K562 (cell line): ENCODE measurements around the gene HVCN1. TPM values are rescaled to one million over a fixed set of nuclear protein-coding genes. Genes with fewer than 3 reads are reported as not detected.

Experiments
- ATF2 ChIP-seq: sonication (generic); formaldehyde crosslinking; IDR thresholded peaks from 2 replicates; pipeline ENCODE4 v1.8.1; 2022; ENCODE audit warnings: missing genetic modification reagents
- CC2D1A ChIP-seq: fragments of 450-650 bp; IDR thresholded peaks from 2 replicates; pipeline ENCODE4 v1.6.1; 2017; ENCODE audit warnings: mild to moderate bottlenecking
- E2F3 ChIP-seq: fragments of 250-450 bp; sonication (Bioruptor Pico); IDR thresholded peaks from 2 replicates; pipeline ENCODE4 v1.4.0; 2020; ENCODE audit warnings: mild to moderate bottlenecking
- EGR1 ChIP-seq: fragments of 450-650 bp; conservative IDR thresholded peaks from 2 replicates; pipeline ENCODE4 v1.6.1; 2017; ENCODE audit warnings: mild to moderate bottlenecking
- ERF ChIP-seq: fragments of 450-650 bp; formaldehyde crosslinking; IDR thresholded peaks from 2 replicates; pipeline ENCODE4 v1.4.0; 2020; ENCODE audit warnings: mild to moderate bottlenecking, mixed read lengths
- ESRRA ChIP-seq: fragments of 450-650 bp; IDR thresholded peaks from 2 replicates; pipeline ENCODE4 v1.6.1; 2014; ENCODE audit warnings: low read depth, mild to moderate bottlenecking, moderate library complexity, borderline replicate concordance
- FOXP1 ChIP-seq: sonication (generic); formaldehyde crosslinking; IDR thresholded peaks from 2 replicates; pipeline ENCODE4 v1.8.0; 2022; ENCODE audit warnings: mild to moderate bottlenecking, missing genetic modification reagents
- IFI16 ChIP-seq: fragments of 250-450 bp; sonication (Bioruptor Pico); IDR thresholded peaks from 2 replicates; pipeline ENCODE4 v2.1.2; 2022; ENCODE audit warnings: mild to moderate bottlenecking, inconsistent platforms
- KDM2B ChIP-seq: fragments of 250-450 bp; sonication (Bioruptor Pico); IDR thresholded peaks from 2 replicates; pipeline ENCODE4 v1.8.0; 2021; ENCODE audit warnings: mild to moderate bottlenecking, moderate library complexity
- L3MBTL2 ChIP-seq: fragments of 450-650 bp; IDR thresholded peaks from 2 replicates; pipeline ENCODE4 v1.6.1; 2016; ENCODE audit warnings: mild to moderate bottlenecking, moderate library complexity
- MYC ChIP-seq, 2 experiments: fragments of 250-450 bp in 1 of 2; sonication (Bioruptor Pico) in 1 of 2; IDR thresholded peaks; 2 replicates each; pipeline versions ENCODE4 v1.5.1 to v1.6.1; 2012 to 2021; ENCODE audit warnings: low read depth in 2 of 2, borderline replicate concordance in 1 of 2, improper control_type of control experiment in 1 of 2, low read length in 1 of 2, mild to moderate bottlenecking in 1 of 2, moderate library complexity in 1 of 2
- MYNN ChIP-seq, 2 experiments: sonication (generic); formaldehyde crosslinking in 1 of 2; IDR thresholded peaks; 2 replicates each; pipeline versions ENCODE4 v1.5.0 to v1.6.1; 2016 to 2020; ENCODE audit warnings: antibody characterized with exemption in 1 of 2, missing genetic modification reagents in 1 of 2
- NBN ChIP-seq: fragments of 450-650 bp; IDR thresholded peaks from 2 replicates; pipeline ENCODE4 v1.6.1; 2016; ENCODE audit warnings: low read depth, mild to moderate bottlenecking
- STAT6 ChIP-seq: sonication (generic); formaldehyde crosslinking; IDR thresholded peaks from 2 replicates; pipeline ENCODE4 v1.8.1; 2023; ENCODE audit warnings: mild to moderate bottlenecking, missing genetic modification reagents
- XRCC5 ChIP-seq: fragments of 200-400 bp; formaldehyde crosslinking; IDR thresholded peaks from 2 replicates; pipeline ENCODE4 v1.6.1; 2017; ENCODE audit warnings: low read depth, mild to moderate bottlenecking, low read length
- ZNF143 ChIP-seq: sonication (generic); formaldehyde crosslinking; IDR thresholded peaks from 2 replicates; pipeline ENCODE4 v1.9.0; 2022; ENCODE audit warnings: mild to moderate bottlenecking, missing genetic modification reagents
- ZNF253 ChIP-seq: fragments of 250-450 bp; sonication (Bioruptor Pico); conservative IDR thresholded peaks from 2 replicates; pipeline ENCODE4 v1.6.1; 2021; ENCODE audit warnings: mild to moderate bottlenecking
- ZNF280A ChIP-seq: fragments of 450-650 bp; IDR thresholded peaks from 2 replicates; pipeline ENCODE4 v1.6.1; 2018; ENCODE audit warnings: mild to moderate bottlenecking, low read depth; ENCODE audit not compliant: partially characterized antibody
- ZNF3 ChIP-seq: fragments of 250-450 bp; sonication (Bioruptor Pico); IDR thresholded peaks from 2 replicates; pipeline ENCODE4 v1.5.0; 2021; ENCODE audit warnings: mild to moderate bottlenecking, moderate library complexity
- ZNF445 ChIP-seq: fragments of 250-450 bp; sonication (Bioruptor Pico); IDR thresholded peaks from 2 replicates; pipeline ENCODE4 v1.4.0; 2020; ENCODE audit warnings: low read depth, mild to moderate bottlenecking, moderate library complexity
- ZNF511 ChIP-seq: sonication (generic); formaldehyde crosslinking; IDR thresholded peaks from 2 replicates; pipeline ENCODE4 v1.8.0; 2022; ENCODE audit warnings: mild to moderate bottlenecking, missing genetic modification reagents
- ZSCAN29 ChIP-seq: fragments of 450-650 bp; IDR thresholded peaks from 2 replicates; pipeline ENCODE4 v1.6.1; 2017
- polyA plus RNA-seq, 8 experiments: library from polyadenylated mRNA; depleted of rRNA in 4 of 8; stranded (reverse) in 5 of 8; unstranded in 3 of 8; fragments of >200 nt; fragmentation: Nextera tagmentation in 2 of 8; fragmentation: Illumina TruSeq in 1 of 8; extraction: Ambion mirVana in 2 of 8; extraction: Trizol in 1 of 8; gene quantifications; 2 replicates each; pipeline versions ENCODE4 v1.2.1 to v1.2.3, GENCODE V29; 2011 to 2014; ENCODE audit warnings: inconsistent platforms in 1 of 8, missing spikeins in 1 of 8
- total RNA-seq, 7 experiments: library from RNA; depleted of rRNA in 6 of 7; stranded (reverse); fragments of >200 nt in 6 of 7; fragmentation: Illumina TruSeq in 2 of 7; extraction: Trizol in 2 of 7; gene quantifications; 2 replicates each; pipeline versions ENCODE4 v1.2.1 to v1.2.3, GENCODE V29; 2011 to 2021; ENCODE audit warnings: low replicate concordance in 1 of 7

The HVCN1 gene
- total and polyA plus RNA-seq, 9 of the 15 experiments (the other 6 are each of a cell fraction or from before 2014, with no cell fraction given) = 0.21 to 1.4 (median 0.74) TPM

GRCh38 chr12:110613771-110614684 lies 74.9 kb downstream of the HVCN1 start, which contains the start of gene TCTN1 (continued):
- TF ChIP-seq ZNF280A (no peak), EGR1 (0 out of 2 replicates have a peak, but pooled peaks have one; percentile 25), L3MBTL2 (peak; percentile 88), CC2D1A (peak; percentile 57; the same call in 1 of the 2 replicates), ERF (CRISPR knock-in tag) (peak; percentile 50; the same call in 1 of the 2 replicates), KDM2B (CRISPR knock-in tag) (no peak), XRCC5 (no peak), E2F3 (CRISPR knock-in tag) (no peak), ZNF143 (peak; percentile 87), NBN (no peak), FOXP1 (CRISPR knock-in tag) (peak; percentile 16; the same call in 1 of the 2 replicates), MYC (IDR thresholded peaks at IDR 0.05; ENCODE audit: low read depth, low read length) (peak; percentile 74), MYC (CRISPR knock-in tag; IDR thresholded peaks at IDR 0.05; ENCODE audit: borderline replicate concordance, low read depth) (peak; percentile 52; the same call in 1 of the 2 replicates), ESRRA (peak; percentile 16; the same call in 1 of the 2 replicates), ATF2 (CRISPR knock-in tag) (no peak), ZNF511 (0 out of 2 replicates have a peak, but pooled peaks have one; percentile 47), MYNN (IDR thresholded peaks at IDR 0.05) (peak; percentile 44; the same call in 1 of the 2 replicates), MYNN (CRISPR knock-in tag; IDR thresholded peaks at IDR 0.05) (no peak), ZNF3 (no peak), STAT6 (CRISPR knock-in tag) (0 out of 2 replicates have a peak, but pooled peaks have one; percentile 20), IFI16 (CRISPR knock-in tag) (no peak), ZSCAN29 (no peak), ZNF445 (no peak), ZNF253 (CRISPR knock-in tag) (no peak)
